ENCODE results near the gene HEXIM2. TPM values are rescaled to one million over a fixed set of nuclear protein-coding genes. Genes with fewer than 3 reads are reported as not detected.

Gene HEXIM2
- total and polyA plus RNA-seq, 2 of the 4 experiments (the other 2 are of a cell fraction) = 4.5 to 6.1 TPM

DNA sequence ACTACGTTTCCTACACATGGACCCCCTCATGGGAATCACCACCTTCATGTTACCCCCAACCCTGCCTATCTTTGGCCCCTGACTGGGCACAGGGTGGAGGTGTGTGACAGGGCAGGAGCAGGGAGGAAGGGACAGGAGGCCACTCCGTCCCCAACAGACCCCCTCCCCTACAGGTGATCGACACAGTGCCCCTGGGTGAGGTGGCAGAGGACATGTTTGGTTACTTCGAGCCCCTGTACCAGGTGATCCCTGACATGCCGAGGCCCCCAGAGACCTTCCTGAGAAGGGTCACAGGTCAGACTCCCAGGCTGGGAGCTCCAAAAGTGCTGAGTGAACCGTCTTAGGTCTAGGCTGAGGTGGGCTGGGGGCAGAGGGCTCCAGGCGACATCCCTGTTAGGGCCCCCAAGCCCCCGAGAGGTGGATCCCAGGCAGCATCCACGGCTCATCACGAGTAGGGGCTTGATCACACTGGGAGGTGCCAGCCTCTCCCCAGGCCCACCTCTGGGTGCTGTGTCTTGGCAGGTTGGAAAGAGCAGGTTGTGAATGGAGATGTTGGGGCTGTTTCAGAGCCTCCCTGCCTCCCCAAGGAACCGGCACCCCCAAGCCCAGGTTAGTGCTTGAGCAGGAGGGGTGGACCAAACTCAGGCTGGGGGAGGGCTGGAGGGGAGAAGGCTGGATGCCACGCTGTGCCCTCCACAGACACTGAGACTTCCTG is 24.7 kb upstream of the HEXIM2 start:
- H3K4me3 ChIP-seq (ENCODE audit: insufficient read depth, low read depth, low read length) = no peak overlapping the region
- no peak overlapping the region for H2BK15ac ChIP-seq (ENCODE audit: low read depth, low read length)
- no peak overlapping the region for H4K8ac ChIP-seq (ENCODE audit: low read depth in 2 of 2, low read length in 2 of 2)
- H3K4ac ChIP-seq (ENCODE audit: low read depth, low read length) = no peak overlapping the region
- H3K56ac ChIP-seq (ENCODE audit: extremely low read depth, insufficient read depth, low read length) = no peak overlapping the region
- H3K9me3 ChIP-seq (ENCODE audit: control insufficient read depth, insufficient read depth, low read length) = no peaks in the 10 kb centered on the region
- no peak overlapping the region for H3K14ac ChIP-seq (replicated peaks; ENCODE audit: low read depth, low read length)
- peaks cover 4 to 8% of the 10 kb centered on the region in 2 experiments; a peak in 3 of 4 replicates for H3K79me1 ChIP-seq (ENCODE audit: low read depth in 1 of 2, low read length in 2 of 2)
- intact Hi-C loops (cut with micrococcal nuclease) (no loop called here), dilution Hi-C loops (cut with HindIII; ENCODE audit: low sequenced_read_pairs, unreplicated experiment) (no loop called here), in situ Hi-C loops (cut with MboI; ENCODE audit: low sequenced_read_pairs) (loop anchor here (5.0 kb wide), 1 partner anchor 60 kb away; no protein-coding TSS in a partner anchor)
- BruUV-seq (replicated peaks) = no TSS peak
- no peak overlapping the region for H2BK20ac ChIP-seq (ENCODE audit: low read depth, low read length)
- peak overlapping the region; percentile 44 for H2AK9ac ChIP-seq (replicated peaks; ENCODE audit: low read depth, low read length, poor library complexity)
- H3K4me2 ChIP-seq (ENCODE audit: low read depth, low read length) = no peak overlapping the region
- no peak for TF ChIP-seq MAFK (IDR thresholded peaks at IDR 0.05; ENCODE audit: low read depth, low read length)
- TF ChIP-seq RCOR1 (IDR thresholded peaks at IDR 0.05; ENCODE audit: insufficient replicate concordance, low read length) = no peak
- no peak for TF ChIP-seq FOS (IDR thresholded peaks at IDR 0.05; ENCODE audit: low read depth, low read length)
- no peak for TF ChIP-seq BHLHE40 (IDR thresholded peaks at IDR 0.05; ENCODE audit: low read depth, low read length)
- no peak for TF ChIP-seq MAZ (IDR thresholded peaks at IDR 0.05; ENCODE audit: borderline replicate concordance, low read depth, low read length)
- H3K4me1 ChIP-seq (ENCODE audit: control insufficient read depth, insufficient read depth, low read length) = peaks cover 7% of the 10 kb centered on the region; the same call in 1 of the 2 replicates
- H2BK5ac ChIP-seq (ENCODE audit: low read depth, low read length, poor library complexity, severe bottlenecking) = no peak overlapping the region
- H3K27ac ChIP-seq (ENCODE audit: insufficient read depth, low read length) = no peak overlapping the region
- no peak overlapping the region; the same call in 1 of the 2 replicates for H3K9ac ChIP-seq (ENCODE audit: low read depth, low read length)
- 0 out of 2 replicates have a peak overlapping the region, but pooled peaks have one; percentile 30 for H2AK5ac ChIP-seq (ENCODE audit: low read depth, low read length)
- DNase-seq = no peak
- ATAC-seq (ENCODE audit: low read depth) = no peak
- H3K23ac ChIP-seq (ENCODE audit: low read depth, low read length) = no peak overlapping the region
- peak overlapping the region; percentile 52 for H2AFZ ChIP-seq (replicated peaks; ENCODE audit: low read length, poor library complexity)
- H4K5ac ChIP-seq (ENCODE audit: low read depth, low read length) = no peak overlapping the region
- no peaks in the 10 kb centered on the region for H4K20me1 ChIP-seq (ENCODE audit: insufficient read depth, low read length)
- no peaks in the 10 kb centered on the region for H3K9me1 ChIP-seq (ENCODE audit: insufficient read depth, low read length)
- H3K36me3 ChIP-seq (ENCODE audit: control insufficient read depth, insufficient read depth, low read length) = peaks cover 2% of the 10 kb centered on the region; the same call in 1 of the 2 replicates
- H3K27me3 ChIP-seq (ENCODE audit: control insufficient read depth, insufficient read depth, low read length) = no peaks in the 10 kb centered on the region
- WGBS, 2 experiments (ENCODE audit: extremely low coverage in 2 of 2, insufficient read length in 1 of 2) = 95% methylated on average over 4 of the region's 12 CpGs; no CpG with 5 or more reads in 1 of the 2 experiments
- no peak overlapping the region for H3K18ac ChIP-seq (ENCODE audit: low read depth, low read length)
- ChIA-PET CTCF (interaction anchor here (0.8 to 2.3 kb wide), 3 partner anchors 13 to 61 kb away, joined by 4 to 32 read pairs (median 5); partner anchors contain the start of gene HEXIM1), POLR2A (ENCODE audit: unreplicated experiment) (interaction anchor here (2.4 kb wide), 1 partner anchor 12 kb away, joined by 33 read pairs; the partner anchor contains the start of gene HEXIM1)
- no peak overlapping the region for H4K91ac ChIP-seq (ENCODE audit: insufficient read depth, low read depth, low read length)
- no peak overlapping the region for H2BK120ac ChIP-seq (ENCODE audit: low read depth, low read length)

Data from IMR-90 (cell line).